Anterior cingulate cortex (tissue), 58 donors: ENCODE results near the gene KRT14.

ENCODE experiments used
- DNase-seq, 58 donors: peaks; one replicate each; lab custom pipeline; 2025; lab: John Stamatoyannopoulos, UW

The KRT14 gene

DNA sequence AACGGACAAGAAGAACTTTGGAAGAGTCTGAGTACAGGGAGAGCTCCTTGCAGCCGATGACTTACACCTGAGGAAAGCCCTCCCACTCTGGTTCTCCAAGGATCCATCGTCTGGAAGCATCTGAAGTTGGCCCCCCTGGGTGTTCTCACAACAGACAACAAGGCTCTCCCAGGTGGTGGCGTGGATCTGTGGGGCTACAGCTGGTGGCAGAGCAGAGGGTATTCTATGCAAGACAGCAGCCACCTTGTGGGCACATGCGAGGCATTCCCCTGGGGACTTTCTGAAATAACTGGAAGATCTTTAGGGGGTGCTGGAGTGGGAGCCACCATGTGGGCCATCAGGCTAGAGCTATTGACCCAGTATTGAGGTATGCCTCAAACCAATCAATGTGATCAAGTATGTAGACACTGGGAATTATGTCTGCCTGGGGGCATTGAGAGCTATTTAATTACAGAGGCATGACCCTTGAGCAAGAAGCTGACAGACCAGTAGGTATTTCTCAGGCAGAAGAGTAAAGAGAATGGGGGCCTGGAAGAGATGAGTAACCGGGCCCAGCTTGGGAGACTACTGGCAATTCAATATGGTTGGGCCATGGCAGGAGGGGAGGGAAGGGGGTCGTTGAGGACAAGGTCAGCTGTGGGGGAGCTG is 51.7 kb downstream of the KRT14 start:
- no peak for DNase-seq

DNA sequence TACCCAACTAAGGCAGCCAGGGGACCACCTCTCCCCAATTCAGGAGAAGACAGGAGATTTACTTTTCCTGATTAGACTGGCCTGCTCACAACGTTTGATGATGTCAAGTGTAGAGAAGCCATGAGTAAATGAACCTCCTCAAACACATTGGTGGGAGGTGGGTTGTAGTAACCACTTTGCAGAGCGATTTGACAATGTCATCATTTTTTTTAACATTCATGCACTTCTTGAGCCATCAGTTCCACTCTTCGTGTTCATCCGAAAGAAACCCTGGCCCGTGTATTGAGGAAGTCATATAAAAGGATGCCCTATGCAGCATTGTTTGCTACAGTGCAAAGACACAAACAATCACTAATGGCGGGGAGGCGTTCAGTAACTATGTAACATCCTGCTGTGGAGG is 53.1 kb downstream of the KRT14 start:
- DNase-seq, result no peak

DNA sequence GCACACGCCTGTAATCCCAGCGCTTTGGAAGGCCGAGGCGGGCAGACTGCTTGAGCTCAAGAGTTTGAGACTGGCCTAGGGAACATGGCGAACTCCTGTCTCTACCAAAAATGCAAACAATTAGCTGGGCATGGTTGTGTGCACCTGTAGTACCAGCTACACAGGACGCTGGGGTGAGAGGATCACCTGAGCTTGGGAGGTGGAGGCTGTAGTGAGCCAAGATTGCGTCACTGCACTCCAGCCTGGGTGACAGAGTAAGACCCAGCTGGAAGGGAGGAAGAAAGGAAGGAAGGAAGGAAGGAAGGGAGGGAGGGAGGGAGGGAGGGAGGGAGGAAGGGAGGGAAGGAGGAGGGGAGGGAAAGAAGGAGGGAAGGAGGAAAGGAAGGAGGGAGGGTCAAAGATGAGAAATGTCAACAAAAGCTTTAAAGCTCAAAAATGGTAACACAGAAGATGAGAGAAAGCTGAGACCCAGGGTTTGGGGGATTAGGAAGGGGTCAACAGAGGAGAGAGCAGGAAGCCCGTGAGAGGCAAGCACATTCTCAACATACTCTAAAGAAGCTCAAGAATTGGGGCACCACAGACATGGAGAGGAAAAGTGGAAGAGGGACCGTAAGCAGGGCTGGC is 53.6 kb downstream of the KRT14 start:
- no peak for DNase-seq
